Loucy (cell line): ENCODE results near the gene FURIN.

Experiments used
- H2AFZ ChIP-seq: fragments of 200-600 bp; sonication (generic); 2 replicates; pipeline ENCODE4 v1.6.0; 2016; ENCODE audit warnings: antibody characterized with exemption, mild to moderate bottlenecking, low read length, moderate library complexity
- H3F3A ChIP-seq: fragments of 200-600 bp; 2 replicates; pipeline ENCODE4 v1.6.0; 2016; ENCODE audit warnings: antibody characterized with exemption, low read depth, mild to moderate bottlenecking
- H3K27me3 ChIP-seq: fragments of 200-600 bp; sonication (generic); 2 replicates; pipeline ENCODE4 v1.6.1; 2014; ENCODE audit warnings: low read length, mild to moderate bottlenecking; ENCODE audit not compliant: insufficient read depth, poor library complexity, severe bottlenecking
- H3K36me3 ChIP-seq: fragments of 200-600 bp; sonication (generic); 2 replicates; pipeline ENCODE4 v1.6.1; 2016; ENCODE audit warnings: low read length; ENCODE audit not compliant: insufficient read depth
- H3K4me1 ChIP-seq: fragments of 200-600 bp; sonication (generic); 2 replicates; pipeline ENCODE4 v1.5.1; 2014; ENCODE audit warnings: low read length, mild to moderate bottlenecking; ENCODE audit not compliant: insufficient read depth, poor library complexity, severe bottlenecking
- H3K4me2 ChIP-seq: fragments of 200-600 bp; sonication (generic); 2 replicates; pipeline ENCODE4 v1.6.0; 2014; ENCODE audit warnings: antibody characterized with exemption, low read length, low read depth, mild to moderate bottlenecking; ENCODE audit not compliant: poor library complexity, severe bottlenecking
- H3K4me3 ChIP-seq: fragments of 200-600 bp; sonication (generic); 2 replicates; pipeline ENCODE4 v1.5.1; 2014; ENCODE audit warnings: low read length, mild to moderate bottlenecking, mixed read lengths; ENCODE audit not compliant: poor library complexity, severe bottlenecking
- H3K79me2 ChIP-seq: fragments of 200-600 bp; sonication (generic); 2 replicates; pipeline ENCODE4 v1.6.1; 2014; ENCODE audit warnings: low read length; ENCODE audit not compliant: insufficient read depth
- H3K9ac ChIP-seq: fragments of 200-600 bp; sonication (generic); 2 replicates; pipeline ENCODE4 v1.6.0; 2014; ENCODE audit warnings: mild to moderate bottlenecking, low read depth, low read length, moderate library complexity; ENCODE audit not compliant: poor library complexity, severe bottlenecking
- H3K9me2 ChIP-seq: fragments of 200-600 bp; sonication (generic); replicated peaks from 2 replicates; pipeline ENCODE4 v1.6.1; 2016; ENCODE audit warnings: low read depth, low read length, mixed read lengths
- H3K9me3 ChIP-seq: fragments of 200-600 bp; sonication (generic); 2 replicates; pipeline ENCODE4 v1.6.1; 2014; ENCODE audit warnings: mild to moderate bottlenecking, antibody characterized with exemption, low read length, low read depth; ENCODE audit not compliant: insufficient read depth
- H4K20me1 ChIP-seq: fragments of 200-600 bp; sonication (generic); 2 replicates; pipeline ENCODE4 v1.6.0; 2014; ENCODE audit warnings: antibody characterized with exemption, low read length, mild to moderate bottlenecking; ENCODE audit not compliant: insufficient read depth, poor library complexity, severe bottlenecking
- EZH2phosphoT487 ChIP-seq: fragments of 200-600 bp; IDR thresholded peaks from 2 replicates; pipeline ENCODE4 v1.6.1; 2018; ENCODE audit warnings: antibody characterized with exemption, mild to moderate bottlenecking, moderate library complexity, borderline replicate concordance
- TF ChIP-seq, protein P1 (sequence below): fragments of 200-600 bp; sonication (generic); conservative IDR thresholded peaks from 2 replicates; pipeline ENCODE4 v1.5.1; 2014; ENCODE audit warnings: mild to moderate bottlenecking, antibody characterized with exemption, low read length

Gene FURIN

DNA sequence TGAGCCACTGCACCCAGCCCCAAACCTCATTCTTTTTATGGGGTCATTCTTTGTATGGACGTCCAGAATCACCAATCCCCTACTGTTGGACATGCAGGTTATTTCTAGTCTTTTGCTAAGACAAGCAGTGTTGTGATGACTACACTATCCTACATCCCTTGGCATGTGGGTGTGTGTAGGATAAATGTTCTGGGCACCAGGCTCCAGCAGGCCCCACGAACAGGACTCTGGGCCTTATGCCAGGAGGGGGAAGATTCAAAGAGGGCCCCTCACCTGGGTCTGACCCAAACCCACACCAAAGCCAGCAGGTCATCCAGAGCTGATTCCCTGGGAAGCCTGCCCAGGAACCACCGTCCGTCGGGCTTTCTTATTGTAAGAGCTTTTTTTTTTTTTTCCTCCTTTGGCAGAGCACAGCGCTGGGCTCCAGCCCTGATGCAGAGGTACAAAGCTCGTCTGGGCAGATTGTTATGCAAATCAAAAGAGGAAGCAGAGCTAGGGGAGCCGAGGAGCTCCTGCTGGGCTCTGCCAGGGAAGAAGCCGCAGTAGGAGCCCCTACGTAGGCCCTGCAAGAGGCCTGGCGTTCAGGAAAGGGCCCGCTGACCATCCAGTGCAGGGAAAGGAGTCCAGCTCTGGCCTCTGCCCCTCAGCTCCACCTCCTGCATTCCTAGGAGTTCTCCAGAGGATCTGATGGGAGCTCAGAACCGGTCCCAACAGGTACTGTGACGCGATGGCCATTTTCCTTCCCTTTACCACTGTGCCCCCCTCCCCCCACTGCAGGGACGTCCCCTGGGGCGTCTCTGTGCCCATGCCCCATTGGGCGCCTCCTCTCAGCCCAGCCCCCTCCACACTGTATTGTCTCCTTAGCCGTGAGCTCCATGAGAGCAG, 29.0 kb upstream of the FURIN start:
- Histone ChIP-seq H3K27me3 (no peaks in the 10 kb centered on the region), H2AFZ (no peak overlapping the region), H3K9me2 (no peaks in the 10 kb centered on the region), H3F3A (no peaks in the 10 kb centered on the region), H3K4me2 (no peak overlapping the region), H3K9me3 (no peaks in the 10 kb centered on the region), H3K4me1 (peaks cover 7% of the 10 kb centered on the region), H4K20me1 (no peaks in the 10 kb centered on the region), H3K9ac (no peak overlapping the region), H3K36me3 (no peaks in the 10 kb centered on the region), H3K4me3 (no peak overlapping the region), H3K79me2 (no peaks in the 10 kb centered on the region)
- no peak for TF ChIP-seq EZH2phosphoT487
- TF ChIP-seq, protein P1, sequence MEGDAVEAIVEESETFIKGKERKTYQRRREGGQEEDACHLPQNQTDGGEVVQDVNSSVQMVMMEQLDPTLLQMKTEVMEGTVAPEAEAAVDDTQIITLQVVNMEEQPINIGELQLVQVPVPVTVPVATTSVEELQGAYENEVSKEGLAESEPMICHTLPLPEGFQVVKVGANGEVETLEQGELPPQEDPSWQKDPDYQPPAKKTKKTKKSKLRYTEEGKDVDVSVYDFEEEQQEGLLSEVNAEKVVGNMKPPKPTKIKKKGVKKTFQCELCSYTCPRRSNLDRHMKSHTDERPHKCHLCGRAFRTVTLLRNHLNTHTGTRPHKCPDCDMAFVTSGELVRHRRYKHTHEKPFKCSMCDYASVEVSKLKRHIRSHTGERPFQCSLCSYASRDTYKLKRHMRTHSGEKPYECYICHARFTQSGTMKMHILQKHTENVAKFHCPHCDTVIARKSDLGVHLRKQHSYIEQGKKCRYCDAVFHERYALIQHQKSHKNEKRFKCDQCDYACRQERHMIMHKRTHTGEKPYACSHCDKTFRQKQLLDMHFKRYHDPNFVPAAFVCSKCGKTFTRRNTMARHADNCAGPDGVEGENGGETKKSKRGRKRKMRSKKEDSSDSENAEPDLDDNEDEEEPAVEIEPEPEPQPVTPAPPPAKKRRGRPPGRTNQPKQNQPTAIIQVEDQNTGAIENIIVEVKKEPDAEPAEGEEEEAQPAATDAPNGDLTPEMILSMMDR: no peak

DNA sequence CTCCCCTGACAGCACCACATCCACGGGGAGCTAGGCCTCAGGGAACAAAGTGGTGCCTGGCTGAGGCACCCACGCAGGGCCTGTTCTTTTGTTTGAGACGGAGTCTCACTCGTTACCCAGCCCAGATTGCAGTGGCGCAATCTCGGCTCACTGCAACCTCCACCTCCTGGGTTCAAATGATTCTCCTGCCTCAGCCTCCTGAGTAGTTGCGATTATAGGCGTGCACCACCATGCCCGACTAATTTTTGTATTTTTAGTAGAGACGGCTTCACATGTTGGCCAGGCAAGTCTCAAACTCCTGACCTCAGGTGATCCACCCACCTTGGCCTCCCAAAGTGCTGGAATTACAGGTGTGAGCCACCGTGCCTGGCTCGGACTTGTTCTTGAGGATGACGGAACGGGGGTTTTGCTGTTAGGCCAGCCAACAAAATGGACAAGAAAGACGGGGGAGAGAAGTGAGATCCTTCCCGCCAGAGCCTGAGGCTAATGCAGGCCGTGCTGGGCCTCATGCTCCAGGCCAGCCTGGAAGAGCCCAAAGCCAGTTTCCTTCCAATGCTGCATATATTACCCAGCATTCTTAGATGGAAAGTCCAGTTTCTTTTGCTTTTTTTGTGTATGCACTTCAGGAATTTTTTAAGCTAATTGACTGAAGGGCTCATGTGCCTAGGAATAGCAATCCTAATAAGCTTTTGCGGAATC, 28.1 kb upstream of the FURIN start:
- H3K4me2 ChIP-seq: no peak overlapping the region
- TF ChIP-seq, protein P1: no peak
- no peak for TF ChIP-seq EZH2phosphoT487
- no peaks in the 10 kb centered on the region for H3F3A ChIP-seq
- H3K9ac ChIP-seq: no peak overlapping the region
- H3K27me3 ChIP-seq: no peaks in the 10 kb centered on the region
- no peaks in the 10 kb centered on the region for H3K79me2 ChIP-seq
- H4K20me1 ChIP-seq: no peaks in the 10 kb centered on the region
- H3K4me1 ChIP-seq: peaks cover 12% of the 10 kb centered on the region
- H3K9me2 ChIP-seq: no peaks in the 10 kb centered on the region
- no peak overlapping the region for H3K4me3 ChIP-seq
- H2AFZ ChIP-seq: no peak overlapping the region
- no peaks in the 10 kb centered on the region for H3K36me3 ChIP-seq
- H3K9me3 ChIP-seq: no peaks in the 10 kb centered on the region

DNA sequence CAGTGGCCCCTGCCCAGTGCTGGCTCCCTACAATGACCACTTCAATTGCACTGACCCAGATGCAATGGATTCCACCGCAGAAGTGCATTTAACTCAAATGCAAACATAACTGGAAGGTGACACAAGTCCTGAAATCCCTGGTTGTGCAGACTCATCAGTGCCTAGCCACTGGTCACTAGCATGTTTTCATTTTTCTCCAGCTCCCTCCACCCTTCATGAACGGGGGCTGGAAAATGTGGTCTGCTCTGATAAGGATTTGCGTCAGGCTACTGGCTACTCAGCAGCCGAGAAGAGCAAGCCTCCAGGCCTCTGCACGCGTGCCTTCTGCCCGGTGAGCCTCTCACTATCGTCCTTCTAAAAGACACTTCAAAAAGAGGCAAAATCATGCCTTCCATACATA, 27.4 kb upstream of the FURIN start:
- no peak for TF ChIP-seq EZH2phosphoT487
- TF ChIP-seq, protein P1: no peak
- no peaks in the 10 kb centered on the region for H3F3A ChIP-seq
- H3K9ac ChIP-seq: no peak overlapping the region
- no peak overlapping the region for H3K4me2 ChIP-seq
- no peak overlapping the region for H3K4me3 ChIP-seq
- H3K4me1 ChIP-seq: peaks cover 12% of the 10 kb centered on the region
- H3K27me3 ChIP-seq: no peaks in the 10 kb centered on the region
- no peaks in the 10 kb centered on the region for H4K20me1 ChIP-seq
- no peaks in the 10 kb centered on the region for H3K79me2 ChIP-seq
- no peaks in the 10 kb centered on the region for H3K9me3 ChIP-seq
- no peak overlapping the region for H2AFZ ChIP-seq
- H3K36me3 ChIP-seq: no peaks in the 10 kb centered on the region
- no peaks in the 10 kb centered on the region for H3K9me2 ChIP-seq
